HCT116 (cell line): ENCODE results near the gene GRIK5.
A peak's percentile ranks its signal among the peaks of the same experiment; 100 is the strongest.

Experiments
- CTCF ChIP-seq, 3 experiments: fragments of 200-600 bp in 1 of 3; sonication (generic) in 1 of 3; IDR thresholded peaks in 2 of 3; conservative IDR thresholded peaks in 1 of 3; 2 replicates each; pipeline ENCODE4 v1.5.1; 2012 to 2017; ENCODE audit warnings: low read depth in 2 of 3, low read length in 2 of 3, antibody characterized with exemption in 1 of 3, borderline replicate concordance in 1 of 3, control low read depth in 1 of 3, mild to moderate bottlenecking in 1 of 3, mixed read lengths in 1 of 3, mixed run types in 1 of 3, moderate library complexity in 1 of 3; ENCODE audit not compliant: insufficient read depth in 1 of 3
- POLR2A ChIP-seq: IDR thresholded peaks from 2 replicates; pipeline ENCODE4 v1.7.0; 2011; ENCODE audit warnings: borderline replicate concordance; ENCODE audit not compliant: insufficient read depth, insufficient read length; ENCODE audit errors: extremely low read depth
- SIN3A ChIP-seq: IDR thresholded peaks from 2 replicates; pipeline ENCODE4 v1.6.1; 2012; ENCODE audit warnings: low read depth

GRCh38 chr19:42092350-42092749 is 22.3 kb upstream of the GRIK5 start:
- TF ChIP-seq SIN3A (no peak), CTCF (IDR thresholded peaks at IDR 0.05 in 2 of 3, conservative IDR thresholded peaks at IDR 0.05 in 1 of 3; ENCODE audit: borderline replicate concordance in 1 of 3, insufficient read depth in 1 of 3, low read depth in 2 of 3, low read length in 2 of 3) (peak; percentile 67 to 86 (median 84); a peak in 5 of 6 replicates), POLR2A (no peak)
